Mammary epithelial cell (primary cell): ENCODE results near the gene LRRC52.

Source experiments
- EZH2 ChIP-seq: IDR thresholded peaks from 2 replicates; pipeline ENCODE4 v1.6.1; 2012; ENCODE audit warnings: low read length, inconsistent platforms, borderline replicate concordance
- TF ChIP-seq, protein P1 (sequence below), 2 donors: IDR thresholded peaks in 1 of 2; conservative IDR thresholded peaks in 1 of 2; 2 replicates each; pipeline ENCODE4 v1.5.1; 2011 to 2012; ENCODE audit warnings: inconsistent platforms in 2 of 2, low read length in 2 of 2, mild to moderate bottlenecking in 2 of 2, control low read depth in 1 of 2, low read depth in 1 of 2; ENCODE audit not compliant: insufficient read depth in 1 of 2; ENCODE audit errors: extremely low read depth in 1 of 2

GRCh38 chr1:165577707-165578106 lies 33.9 kb downstream of the LRRC52 start:
- TF ChIP-seq, protein P1, sequence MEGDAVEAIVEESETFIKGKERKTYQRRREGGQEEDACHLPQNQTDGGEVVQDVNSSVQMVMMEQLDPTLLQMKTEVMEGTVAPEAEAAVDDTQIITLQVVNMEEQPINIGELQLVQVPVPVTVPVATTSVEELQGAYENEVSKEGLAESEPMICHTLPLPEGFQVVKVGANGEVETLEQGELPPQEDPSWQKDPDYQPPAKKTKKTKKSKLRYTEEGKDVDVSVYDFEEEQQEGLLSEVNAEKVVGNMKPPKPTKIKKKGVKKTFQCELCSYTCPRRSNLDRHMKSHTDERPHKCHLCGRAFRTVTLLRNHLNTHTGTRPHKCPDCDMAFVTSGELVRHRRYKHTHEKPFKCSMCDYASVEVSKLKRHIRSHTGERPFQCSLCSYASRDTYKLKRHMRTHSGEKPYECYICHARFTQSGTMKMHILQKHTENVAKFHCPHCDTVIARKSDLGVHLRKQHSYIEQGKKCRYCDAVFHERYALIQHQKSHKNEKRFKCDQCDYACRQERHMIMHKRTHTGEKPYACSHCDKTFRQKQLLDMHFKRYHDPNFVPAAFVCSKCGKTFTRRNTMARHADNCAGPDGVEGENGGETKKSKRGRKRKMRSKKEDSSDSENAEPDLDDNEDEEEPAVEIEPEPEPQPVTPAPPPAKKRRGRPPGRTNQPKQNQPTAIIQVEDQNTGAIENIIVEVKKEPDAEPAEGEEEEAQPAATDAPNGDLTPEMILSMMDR (conservative IDR thresholded peaks at IDR 0.05 in 1 of 2, IDR thresholded peaks at IDR 0.05 in 1 of 2; ENCODE audit: extremely low read depth in 1 of 2, insufficient read depth in 1 of 2, low read depth in 1 of 2, low read length in 2 of 2) = no peak
- TF ChIP-seq EZH2 = no peak
